GM21576 (cell line): ENCODE data around the gene GOLGA3.
"Not testable (repeated sequence)": the region's sequence is repeated elsewhere in the genome, so short reads cannot be mapped to it uniquely, and the experiment has no call there.

Experiments
- ATAC-seq: cut with Tn5 transposase; IDR thresholded peaks from one replicate; pipeline ENCODE4 v1.9.1; 2021; ENCODE audit warnings: mild to moderate bottlenecking, moderate library complexity; ENCODE audit not compliant: unreplicated experiment

The GOLGA3 gene

GRCh38 chr12:132844681-132845080 lies 16.0 kb upstream of the GOLGA3 start:
- ATAC-seq = not testable (repeated sequence)

- no peak for ATAC-seq
These were observed 13.9 kb upstream of the GOLGA3 start for GRCh38 chr12:132842449-132843045.

GRCh38 chr12:132841151-132841550 lies 12.5 kb upstream of the GOLGA3 start:
- no peak for ATAC-seq

GRCh38 chr12:132840536-132840935 lies 11.9 kb upstream of the GOLGA3 start:
- ATAC-seq = no peak

- no peak for ATAC-seq
These were observed 11.0 kb upstream of the GOLGA3 start for GRCh38 chr12:132839558-132840235.

GRCh38 chr12:132838410-132839080 lies 9.9 kb upstream of the GOLGA3 start:
- no peak for ATAC-seq

- ATAC-seq = no peak
These were observed 9.2 kb upstream of the GOLGA3 start for GRCh38 chr12:132837693-132838409.

- no peak for ATAC-seq
These were observed 8.2 kb upstream of the GOLGA3 start for GRCh38 chr12:132836795-132837331.

- ATAC-seq = not testable (repeated sequence)
These were observed 7.6 kb upstream of the GOLGA3 start for GRCh38 chr12:132836230-132836629.

- no peak for ATAC-seq
These were observed 6.7 kb upstream of the GOLGA3 start for GRCh38 chr12:132835076-132836025.

- no peak for ATAC-seq
These were observed 5.6 kb upstream of the GOLGA3 start for GRCh38 chr12:132834181-132834711.

- no peak for ATAC-seq
These were observed 4.7 kb upstream of the GOLGA3 start for GRCh38 chr12:132833341-132833740.

GRCh38 chr12:132831771-132832170 lies 3.1 kb upstream of the GOLGA3 start:
- no peak for ATAC-seq

- ATAC-seq = peak; percentile 19
These were observed 636 bp downstream of the GOLGA3 start for GRCh38 chr12:132827763-132828703.

- ATAC-seq = no peak
These were observed 2.8 kb downstream of the GOLGA3 start for GRCh38 chr12:132825861-132826260.

- no peak for ATAC-seq
These were observed 3.6 kb downstream of the GOLGA3 start for GRCh38 chr12:132825089-132825488.

- ATAC-seq = no peak
These were observed 4.6 kb downstream of the GOLGA3 start for GRCh38 chr12:132824053-132824452.

GRCh38 chr12:132818562-132818961 lies 10.1 kb downstream of the GOLGA3 start:
- ATAC-seq = no peak

- ATAC-seq = no peak
These were observed 14.4 kb downstream of the GOLGA3 start for GRCh38 chr12:132814232-132814631.
